H1 (cell line): ENCODE results near the gene EPHB1. TPM values are rescaled to one million over a fixed set of nuclear protein-coding genes. Genes with fewer than 3 reads are reported as not detected.

ENCODE experiments used
- EP300 ChIP-seq, 2 experiments: IDR thresholded peaks; 1 replicate in 1 of 2; 2 replicates in 1 of 2; pipeline ENCODE4 v1.6.1; 2011 to 2012; ENCODE audit warnings: low read depth in 2 of 2, low read length in 2 of 2, mild to moderate bottlenecking in 2 of 2, borderline replicate concordance in 1 of 2, inconsistent platforms in 1 of 2, moderate library complexity in 1 of 2
- NRF1 ChIP-seq: IDR thresholded peaks from 2 replicates; pipeline ENCODE4 v1.6.1; 2011; ENCODE audit warnings: mild to moderate bottlenecking, low read depth, low read length, improper control_type of control experiment
- RBBP5 ChIP-seq: IDR thresholded peaks from 2 replicates; pipeline ENCODE4 v1.7.1; 2012; ENCODE audit warnings: low read depth, mild to moderate bottlenecking, inconsistent platforms, low read length, moderate library complexity, borderline replicate concordance
- SP1 ChIP-seq: IDR thresholded peaks from 2 replicates; pipeline ENCODE4 v1.6.1; 2011; ENCODE audit warnings: low read depth, low read length
- SP2 ChIP-seq: IDR thresholded peaks from 2 replicates; pipeline ENCODE4 v1.6.1; 2012; ENCODE audit warnings: mild to moderate bottlenecking, low read length, inconsistent platforms
- polyA plus RNA-seq, 7 experiments: library from polyadenylated mRNA; depleted of rRNA in 3 of 7; stranded (reverse) in 5 of 7; unstranded in 2 of 7; fragments of >200 nt in 5 of 7; fragments of 200-250 nt in 2 of 7; gene quantifications; 1 replicate in 5 of 7; 2 replicates in 1 of 7; 4 replicates in 1 of 7; pipeline versions ENCODE4 v1.2.1 to v1.2.3, GENCODE V29; 2011 to 2013; ENCODE audit warnings: missing spikeins in 2 of 7, mixed read lengths in 2 of 7
- total RNA-seq: library from RNA; stranded (reverse); fragmentation: NEBNext Ultra II Directional; extraction: Animal tissue kit (Norgen Biotek cat#: 25700); gene quantifications from 2 replicates; pipeline ENCODE4 v1.2.1, GENCODE V29; 2021

The EPHB1 gene
- total and polyA plus RNA-seq, 2 of the 8 experiments (the other 6 are each of a cell fraction or from before 2014, with no cell fraction given), result 3.5 to 5.9 TPM

GRCh38 chr3:135020181-135020580 is 225.1 kb downstream of the EPHB1 start (continued):
- TF ChIP-seq SP1, result no peak
- no peak for TF ChIP-seq NRF1
- no peak for TF ChIP-seq SP2
- no peak for TF ChIP-seq EP300 (IDR thresholded peaks at IDR 0.05; ENCODE audit: borderline replicate concordance in 1 of 2, low read depth in 2 of 2, low read length in 2 of 2)
- no peak for TF ChIP-seq RBBP5
